ENCODE data around the gene FAM193A.

GRCh38 chr4:2489841-2490552 is 46.5 kb upstream of the FAM193A start:
- TF ChIP-seq POLR2A (IDR thresholded peaks at IDR 0.05) (no peak), CTCF (IDR thresholded peaks at IDR 0.05) (no peak)
